ENCODE data around the gene TIFAB.

GRCh38 chr5:135439231-135440205 is 12.6 kb downstream of the TIFAB start:
- TF ChIP-seq, protein P1, sequence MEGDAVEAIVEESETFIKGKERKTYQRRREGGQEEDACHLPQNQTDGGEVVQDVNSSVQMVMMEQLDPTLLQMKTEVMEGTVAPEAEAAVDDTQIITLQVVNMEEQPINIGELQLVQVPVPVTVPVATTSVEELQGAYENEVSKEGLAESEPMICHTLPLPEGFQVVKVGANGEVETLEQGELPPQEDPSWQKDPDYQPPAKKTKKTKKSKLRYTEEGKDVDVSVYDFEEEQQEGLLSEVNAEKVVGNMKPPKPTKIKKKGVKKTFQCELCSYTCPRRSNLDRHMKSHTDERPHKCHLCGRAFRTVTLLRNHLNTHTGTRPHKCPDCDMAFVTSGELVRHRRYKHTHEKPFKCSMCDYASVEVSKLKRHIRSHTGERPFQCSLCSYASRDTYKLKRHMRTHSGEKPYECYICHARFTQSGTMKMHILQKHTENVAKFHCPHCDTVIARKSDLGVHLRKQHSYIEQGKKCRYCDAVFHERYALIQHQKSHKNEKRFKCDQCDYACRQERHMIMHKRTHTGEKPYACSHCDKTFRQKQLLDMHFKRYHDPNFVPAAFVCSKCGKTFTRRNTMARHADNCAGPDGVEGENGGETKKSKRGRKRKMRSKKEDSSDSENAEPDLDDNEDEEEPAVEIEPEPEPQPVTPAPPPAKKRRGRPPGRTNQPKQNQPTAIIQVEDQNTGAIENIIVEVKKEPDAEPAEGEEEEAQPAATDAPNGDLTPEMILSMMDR (IDR thresholded peaks at IDR 0.05), result no peak
- TF ChIP-seq EP300 (IDR thresholded peaks at IDR 0.05; ENCODE audit: low read depth), result no peak
- TF ChIP-seq POLR2A (IDR thresholded peaks at IDR 0.05), result no peak
- TF ChIP-seq POLR2AphosphoS5 (IDR thresholded peaks at IDR 0.05), result no peak

All from transverse colon (tissue), 4 donors.